OCI-M2 (cell line): ENCODE measurements around the gene ZNF146.
"Not testable (repeated sequence)": the region's sequence is repeated elsewhere in the genome, so short reads cannot be mapped to it uniquely, and the experiment has no call there.

Source experiments
- DNase-seq: peaks from one replicate; lab custom pipeline; 2025; ENCODE audit not compliant: unreplicated experiment; lab: John Stamatoyannopoulos, UW

The ZNF146 gene

GRCh38 chr19:36214386-36215275 lies at the start of gene ZNF146, which contains the start of gene ZNF565:
Gene ZNF146, plus strand, starts transcription at chr19:36215106. Its CDS starts 21,335 bp downstream, at chr19:36236441.
Gene ZNF565, minus strand, starts transcription at chr19:36214665. Its CDS starts 12,680 bp downstream, at chr19:36201985.
- peak; percentile 100 for DNase-seq

GRCh38 chr19:36169084-36169760 lies 45.7 kb upstream of the ZNF146 start:
- no peak for DNase-seq

- DNase-seq = no peak
Observed at GRCh38 chr19:36172852-36173251, 42.1 kb upstream of the ZNF146 start.

- DNase-seq = not testable (repeated sequence)
Observed at GRCh38 chr19:36173846-36174245, 41.1 kb upstream of the ZNF146 start.

- DNase-seq = not testable (repeated sequence)
Observed at GRCh38 chr19:36179077-36179476, 35.8 kb upstream of the ZNF146 start.

- no peak for DNase-seq
Observed at GRCh38 chr19:36182612-36183244, 32.2 kb upstream of the ZNF146 start.

GRCh38 chr19:36183245-36183628 lies 31.7 kb upstream of the ZNF146 start:
- no peak for DNase-seq

GRCh38 chr19:36186722-36187121 lies 28.2 kb upstream of the ZNF146 start:
- not testable (repeated sequence) for DNase-seq

GRCh38 chr19:36196249-36196648 lies 18.7 kb upstream of the ZNF146 start:
- no peak for DNase-seq

- no peak for DNase-seq
Observed at GRCh38 chr19:36198119-36198518, 16.8 kb upstream of the ZNF146 start.

GRCh38 chr19:36201684-36202083 lies 13.2 kb upstream of the ZNF146 start:
- DNase-seq = no peak

GRCh38 chr19:36203293-36203692 lies 11.6 kb upstream of the ZNF146 start:
- no peak for DNase-seq

- no peak for DNase-seq
Observed at GRCh38 chr19:36207605-36208252, 7.2 kb upstream of the ZNF146 start.

GRCh38 chr19:36209372-36209771 lies 5.5 kb upstream of the ZNF146 start:
- DNase-seq = no peak

GRCh38 chr19:36210497-36210896 lies 4.4 kb upstream of the ZNF146 start:
- no peak for DNase-seq

- DNase-seq = no peak
Observed at GRCh38 chr19:36212895-36213294, 2.0 kb upstream of the ZNF146 start.

- DNase-seq = no peak
Observed at GRCh38 chr19:36215276-36216123, 594 bp downstream of the ZNF146 start.

- DNase-seq = no peak
Observed at GRCh38 chr19:36221474-36221873, 6.6 kb downstream of the ZNF146 start.

GRCh38 chr19:36222503-36222902 lies 7.6 kb downstream of the ZNF146 start:
- no peak for DNase-seq

- DNase-seq = no peak
Observed at GRCh38 chr19:36225219-36225892, 10.4 kb downstream of the ZNF146 start.
